ENCODE data around the gene PI16. TPM values are rescaled to one million over a fixed set of nuclear protein-coding genes. Genes with fewer than 3 reads are reported as not detected.

Gene PI16
- total and polyA plus RNA-seq, 2 of the 13 experiments (the other 11 are each of a cell fraction or from before 2014, with no cell fraction given) = not detected

- no peak overlapping the region for H3K4me3 ChIP-seq (replicated peaks in 1 of 3; ENCODE audit: insufficient read depth in 1 of 3, low read depth in 2 of 3, low read length in 3 of 3)
- peaks cover 59% of the 10 kb centered on the region for H3K79me2 ChIP-seq (ENCODE audit: insufficient read depth, low read length)
- TF ChIP-seq ZNF660 (CRISPR knock-in tag; IDR thresholded peaks at IDR 0.05; ENCODE audit: borderline replicate concordance, low read depth) = no peak
- no peak for ATAC-seq
- no peaks in the 10 kb centered on the region for H3K9me3 ChIP-seq (ENCODE audit: low read length)
- over 99% methylated on average over 3 of the region's 3 CpGs for WGBS (ENCODE audit: low lambda C conversion rate)
- H3K27ac ChIP-seq (ENCODE audit: extremely low read length, insufficient read depth, low read length) = no peak overlapping the region
- DNase-seq (ENCODE audit: low spot score) = no peak
- intact Hi-C loops (cut with micrococcal nuclease; ENCODE audit: unreplicated experiment) = no loop called here
- CTCF ChIA-PET (ENCODE audit: low intra/inter-chr PET ratio, low total read pairs) = no interaction called here
- in situ Hi-C loops (cut with HindIII; ENCODE audit: extremely low pct_ligation_motif_present, low pct_unique_long_range_greater_than_20kb) = no loop called here
- FAIRE-seq = no peak
- POLR2A ChIA-PET = no interaction called here
- H3K4me2 ChIP-seq (ENCODE audit: low read depth, low read length) = peak overlapping the region; percentile 95; the same call in 1 of the 2 replicates
- H2AFZ ChIP-seq (ENCODE audit: low read length) = no peak overlapping the region
- H3K4me1 ChIP-seq (ENCODE audit: insufficient read depth, low read length) = peaks cover 30% of the 10 kb centered on the region
- no TSS peak for BruUV-seq (replicated peaks)
- H3K27me3 ChIP-seq (ENCODE audit: control insufficient read depth in 1 of 2, insufficient read depth in 2 of 2, low read length in 2 of 2) = no peaks in the 10 kb centered on the region; a peak in 2 of 5 replicates
- peaks cover 6% of the 10 kb centered on the region for H4K20me1 ChIP-seq (ENCODE audit: insufficient read depth, low read length)
- H3K36me3 ChIP-seq (replicated peaks in 1 of 2; ENCODE audit: control insufficient read depth in 1 of 2, insufficient read depth in 2 of 2, low read length in 2 of 2) = peaks cover 8 to 22% of the 10 kb centered on the region in 2 experiments
- H3K9ac ChIP-seq (ENCODE audit: insufficient read depth, low read depth, low read length) = no peak overlapping the region
These were observed 29.0 kb downstream of the PI16 start for GRCh38 chr6:36983538-36983937.

- in situ Hi-C loops (cut with HindIII; ENCODE audit: extremely low pct_ligation_motif_present, low pct_unique_long_range_greater_than_20kb) = no loop called here
- Histone ChIP-seq H3K79me2 (ENCODE audit: insufficient read depth, low read length) (peaks cover 58% of the 10 kb centered on the region), H3K4me1 (ENCODE audit: insufficient read depth, low read length) (peaks cover 30% of the 10 kb centered on the region), H3K27me3 (ENCODE audit: control insufficient read depth in 1 of 2, insufficient read depth in 2 of 2, low read length in 2 of 2) (peaks cover 0 to 11% of the 10 kb centered on the region in 2 experiments; a peak in 3 of 5 replicates), H3K4me3 (replicated peaks in 1 of 3; ENCODE audit: insufficient read depth in 1 of 3, low read depth in 2 of 3, low read length in 3 of 3) (peak overlapping the region; percentile 71 to 99 (median 91)), H3K9me3 (ENCODE audit: low read length) (no peaks in the 10 kb centered on the region), H2AFZ (ENCODE audit: low read length) (no peak overlapping the region), H4K20me1 (ENCODE audit: insufficient read depth, low read length) (peaks cover 6% of the 10 kb centered on the region), H3K27ac (ENCODE audit: extremely low read length, insufficient read depth, low read length) (peak overlapping the region; percentile 74), H3K9ac (ENCODE audit: insufficient read depth, low read depth, low read length) (peak overlapping the region; percentile 80), H3K36me3 (replicated peaks in 1 of 2; ENCODE audit: control insufficient read depth in 1 of 2, insufficient read depth in 2 of 2, low read length in 2 of 2) (peaks cover 5 to 11% of the 10 kb centered on the region in 2 experiments; a peak in 4 of 5 replicates), H3K4me2 (ENCODE audit: low read depth, low read length) (peak overlapping the region; percentile 95)
- no peak for DNase-seq (ENCODE audit: low spot score)
- BruUV-seq (replicated peaks) = no TSS peak
- no peak for FAIRE-seq
- ChIA-PET POLR2A (interaction anchor here (0.6 to 1.3 kb wide), 4 partner anchors 14 to 187 kb away, joined by 3 to 4 read pairs (median 4); no protein-coding TSS in a partner anchor), CTCF (ENCODE audit: low intra/inter-chr PET ratio, low total read pairs) (no interaction called here)
- no peak for ATAC-seq
- whole genome bisulfite sequencing (ENCODE audit: low lambda C conversion rate) = 28% methylated on average over 19 of the region's 19 CpGs
- intact Hi-C loops (cut with micrococcal nuclease; ENCODE audit: unreplicated experiment) = no loop called here
- no peak for TF ChIP-seq CHD4 (IDR thresholded peaks at IDR 0.05; ENCODE audit: borderline replicate concordance, low read length)
- 0 out of 2 replicates have a peak, but pooled peaks have one; percentile 6 for TF ChIP-seq ZNF564 (CRISPR knock-in tag; IDR thresholded peaks at IDR 0.05)
- 0 out of 2 replicates have a peak, but pooled peaks have one; percentile 50 for TF ChIP-seq NFKB2 (CRISPR knock-in tag; IDR thresholded peaks at IDR 0.05; ENCODE audit: borderline replicate concordance)
- 0 out of 2 replicates have a peak, but pooled peaks have one; percentile 3 for TF ChIP-seq SAP130 (CRISPR knock-in tag; IDR thresholded peaks at IDR 0.05; ENCODE audit: low read depth)
- no peak for TF ChIP-seq LCORL (IDR thresholded peaks at IDR 0.05)
- TF ChIP-seq LCORL (CRISPR knock-in tag; IDR thresholded peaks at IDR 0.05) = 0 out of 2 replicates have a peak, but pooled peaks have one; percentile 28
- TF ChIP-seq ZNF605 (CRISPR knock-in tag; IDR thresholded peaks at IDR 0.05) = no peak
- TF ChIP-seq HMG20A (CRISPR knock-in tag; IDR thresholded peaks at IDR 0.05; ENCODE audit: borderline replicate concordance) = no peak
- TF ChIP-seq SKIL (CRISPR knock-in tag; IDR thresholded peaks at IDR 0.05; ENCODE audit: borderline replicate concordance) = no peak
- 0 out of 2 replicates have a peak, but pooled peaks have one; percentile 41 for TF ChIP-seq HBP1 (CRISPR knock-in tag; IDR thresholded peaks at IDR 0.05; ENCODE audit: low read depth)
- peak; percentile 98 for TF ChIP-seq PRPF4 (IDR thresholded peaks at IDR 0.05; ENCODE audit: low read depth, low read length, poor library complexity, severe bottlenecking)
- TF ChIP-seq ZNF207 (IDR thresholded peaks at IDR 0.05; ENCODE audit: borderline replicate concordance) = no peak
These were observed 30.3 kb downstream of the PI16 start for GRCh38 chr6:36984581-36985416.

Measured in HepG2 (cell line).